ENCODE data around the gene LASP1. TPM values are rescaled to one million over a fixed set of nuclear protein-coding genes. Genes with fewer than 3 reads are reported as not detected.

Gene LASP1
- polyA plus RNA-seq, 1 of the 3 experiments (the other 2 are of a cell fraction): 102 TPM

DNA sequence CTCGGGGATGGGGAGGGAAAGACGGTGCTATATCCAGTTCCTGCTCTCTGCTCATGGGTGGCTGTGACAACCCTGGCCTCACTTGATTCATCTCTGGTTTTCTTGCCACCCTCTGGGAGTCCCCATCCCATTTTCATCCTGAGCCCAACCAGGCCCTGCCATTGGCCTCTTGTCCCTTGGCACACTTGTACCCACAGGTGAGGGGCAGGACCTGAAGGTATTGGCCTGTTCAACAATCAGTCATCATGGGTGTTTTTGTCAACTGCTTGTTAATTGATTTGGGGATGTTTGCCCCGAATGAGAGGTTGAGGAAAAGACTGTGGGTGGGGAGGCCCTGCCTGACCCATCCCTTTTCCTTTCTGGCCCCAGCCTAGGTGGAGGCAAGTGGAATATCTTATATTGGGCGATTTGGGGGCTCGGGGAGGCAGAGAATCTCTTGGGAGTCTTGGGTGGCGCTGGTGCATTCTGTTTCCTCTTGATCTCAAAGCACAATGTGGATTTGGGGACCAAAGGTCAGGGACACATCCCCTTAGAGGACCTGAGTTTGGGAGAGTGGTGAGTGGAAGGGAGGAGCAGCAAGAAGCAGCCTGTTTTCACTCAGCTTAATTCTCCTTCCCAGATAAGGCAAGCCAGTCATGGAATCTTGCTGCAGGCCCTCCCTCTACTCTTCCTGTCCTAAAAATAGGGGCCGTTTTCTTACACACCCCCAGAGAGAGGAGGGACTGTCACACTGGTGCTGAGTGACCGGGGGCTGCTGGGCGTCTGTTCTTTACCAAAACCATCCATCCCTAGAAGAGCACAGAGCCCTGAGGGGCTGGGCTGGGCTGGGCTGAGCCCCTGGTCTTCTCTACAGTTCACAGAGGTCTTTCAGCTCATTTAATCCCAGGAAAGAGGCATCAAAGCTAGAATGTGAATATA is 50.8 kb downstream of the LASP1 start:
- no peak for DNase-seq
- peaks cover 22 to 24% of the 10 kb centered on the region in 2 experiments for H3K36me3 ChIP-seq (replicated peaks in 1 of 2; ENCODE audit: control insufficient read depth in 1 of 2, insufficient read depth in 2 of 2, low read length in 1 of 2)
- H3K9ac ChIP-seq: no peak overlapping the region
- H3K27me3 ChIP-seq (ENCODE audit: insufficient read depth): no peaks in the 10 kb centered on the region
- H4K20me1 ChIP-seq (ENCODE audit: insufficient read depth): 0 out of 2 replicates have a peak, but pooled peaks cover 11% of the 10 kb centered on the region
- 79% methylated on average over 9 of the region's 9 CpGs for WGBS (ENCODE audit: low lambda C conversion rate)
- H2AFZ ChIP-seq (ENCODE audit: low read depth): no peak overlapping the region
- peak overlapping the region; percentile 29 to 49; a peak in 2 of 4 replicates for H3K27ac ChIP-seq (ENCODE audit: low read depth in 2 of 2, low read length in 1 of 2)
- H3K4me3 ChIP-seq (ENCODE audit: low read depth in 2 of 2, low read length in 1 of 2): no peak overlapping the region
- no peaks in the 10 kb centered on the region for H3K9me3 ChIP-seq
- ChIA-PET POLR2A (no interaction called here), CTCF (interaction anchor here (0.9 to 1.2 kb wide), 3 partner anchors 62 to 254 kb away, joined by 3 to 5 read pairs (median 3); no protein-coding TSS in a partner anchor)
- no peak for TF ChIP-seq FOXM1 (IDR thresholded peaks at IDR 0.05; ENCODE audit: low read depth)
- TF ChIP-seq FOXJ3 (CRISPR knock-in tag; IDR thresholded peaks at IDR 0.05): no peak
- TF ChIP-seq CHD2 (IDR thresholded peaks at IDR 0.05; ENCODE audit: low read length, partially characterized antibody): no peak
- no peak for TF ChIP-seq CTCF (IDR thresholded peaks at IDR 0.05)
- TF ChIP-seq, protein P1, sequence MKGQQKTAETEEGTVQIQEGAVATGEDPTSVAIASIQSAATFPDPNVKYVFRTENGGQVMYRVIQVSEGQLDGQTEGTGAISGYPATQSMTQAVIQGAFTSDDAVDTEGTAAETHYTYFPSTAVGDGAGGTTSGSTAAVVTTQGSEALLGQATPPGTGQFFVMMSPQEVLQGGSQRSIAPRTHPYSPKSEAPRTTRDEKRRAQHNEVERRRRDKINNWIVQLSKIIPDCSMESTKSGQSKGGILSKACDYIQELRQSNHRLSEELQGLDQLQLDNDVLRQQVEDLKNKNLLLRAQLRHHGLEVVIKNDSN (IDR thresholded peaks at IDR 0.05; ENCODE audit: borderline replicate concordance, low read depth): no peak
- TF ChIP-seq SMC3 (IDR thresholded peaks at IDR 0.05; ENCODE audit: low read depth, low read length): no peak
- TF ChIP-seq ELF1 (IDR thresholded peaks at IDR 0.05): no peak
- no peak for TF ChIP-seq EZH2phosphoT487 (IDR thresholded peaks at IDR 0.05; ENCODE audit: borderline replicate concordance, low read depth)
- no peak for TF ChIP-seq SIN3A (IDR thresholded peaks at IDR 0.05; ENCODE audit: borderline replicate concordance, low read depth, low read length)
- TF ChIP-seq FOSL2 (IDR thresholded peaks at IDR 0.05; ENCODE audit: borderline replicate concordance, low read depth): no peak
- TF ChIP-seq, protein P2, sequence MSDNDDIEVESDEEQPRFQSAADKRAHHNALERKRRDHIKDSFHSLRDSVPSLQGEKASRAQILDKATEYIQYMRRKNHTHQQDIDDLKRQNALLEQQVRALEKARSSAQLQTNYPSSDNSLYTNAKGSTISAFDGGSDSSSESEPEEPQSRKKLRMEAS (IDR thresholded peaks at IDR 0.05; ENCODE audit: low read depth): no peak
- TF ChIP-seq RCOR1 (IDR thresholded peaks at IDR 0.05; ENCODE audit: low read length): no peak
- no peak for TF ChIP-seq USF2 (IDR thresholded peaks at IDR 0.05; ENCODE audit: borderline replicate concordance, low read depth, low read length)
- TF ChIP-seq RXRA (IDR thresholded peaks at IDR 0.05; ENCODE audit: borderline replicate concordance, low read depth): no peak
- no peak for TF ChIP-seq MXI1 (IDR thresholded peaks at IDR 0.05; ENCODE audit: low read depth, low read length)
- TF ChIP-seq NFIC (IDR thresholded peaks at IDR 0.05; ENCODE audit: borderline replicate concordance): no peak
- TF ChIP-seq, protein P3, sequence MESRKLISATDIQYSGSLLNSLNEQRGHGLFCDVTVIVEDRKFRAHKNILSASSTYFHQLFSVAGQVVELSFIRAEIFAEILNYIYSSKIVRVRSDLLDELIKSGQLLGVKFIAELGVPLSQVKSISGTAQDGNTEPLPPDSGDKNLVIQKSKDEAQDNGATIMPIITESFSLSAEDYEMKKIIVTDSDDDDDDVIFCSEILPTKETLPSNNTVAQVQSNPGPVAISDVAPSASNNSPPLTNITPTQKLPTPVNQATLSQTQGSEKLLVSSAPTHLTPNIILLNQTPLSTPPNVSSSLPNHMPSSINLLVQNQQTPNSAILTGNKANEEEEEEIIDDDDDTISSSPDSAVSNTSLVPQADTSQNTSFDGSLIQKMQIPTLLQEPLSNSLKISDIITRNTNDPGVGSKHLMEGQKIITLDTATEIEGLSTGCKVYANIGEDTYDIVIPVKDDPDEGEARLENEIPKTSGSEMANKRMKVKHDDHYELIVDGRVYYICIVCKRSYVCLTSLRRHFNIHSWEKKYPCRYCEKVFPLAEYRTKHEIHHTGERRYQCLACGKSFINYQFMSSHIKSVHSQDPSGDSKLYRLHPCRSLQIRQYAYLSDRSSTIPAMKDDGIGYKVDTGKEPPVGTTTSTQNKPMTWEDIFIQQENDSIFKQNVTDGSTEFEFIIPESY (IDR thresholded peaks at IDR 0.05; ENCODE audit: borderline replicate concordance, low read depth): no peak
- TF ChIP-seq REST (IDR thresholded peaks at IDR 0.05; ENCODE audit: low read depth, low read length): no peak
- H3K79me2 ChIP-seq (ENCODE audit: insufficient read depth): 0 out of 2 replicates have a peak, but pooled peaks cover 8% of the 10 kb centered on the region
- no peak overlapping the region for H3K4me2 ChIP-seq
- H3F3A ChIP-seq (replicated peaks; ENCODE audit: insufficient read depth): peaks cover 45% of the 10 kb centered on the region
- no peaks in the 10 kb centered on the region for H3K9me2 ChIP-seq
- peaks cover 9 to 27% of the 10 kb centered on the region in 2 experiments; a peak in 2 of 4 replicates for H3K4me1 ChIP-seq (ENCODE audit: control insufficient read depth in 1 of 2, insufficient read depth in 2 of 2, low read depth in 1 of 2, low read length in 1 of 2)

Measured in SK-N-SH (cell line).